IPS-18a (cell line): Measurements from ENCODE around the gene LDLRAD4.

Source experiments
- H3K27ac ChIP-seq: one replicate; pipeline ENCODE4 v1.5.1; 2013; ENCODE audit warnings: low read length
- H3K27me3 ChIP-seq: one replicate; pipeline ENCODE4 v1.6.1; 2013; ENCODE audit warnings: mild to moderate bottlenecking, low read length; ENCODE audit not compliant: control insufficient read depth, insufficient read depth
- H3K36me3 ChIP-seq: one replicate; pipeline ENCODE4 v1.6.1; 2013; ENCODE audit warnings: low read depth, low read length; ENCODE audit not compliant: control insufficient read depth
- H3K4me1 ChIP-seq: one replicate; pipeline ENCODE4 v1.6.1; 2013; ENCODE audit warnings: low read depth, low read length; ENCODE audit not compliant: control insufficient read depth
- H3K4me3 ChIP-seq: one replicate; pipeline ENCODE4 v1.5.1; 2013; ENCODE audit warnings: low read length
- H3K9ac ChIP-seq: one replicate; pipeline ENCODE4 v1.6.1; 2013; ENCODE audit warnings: mild to moderate bottlenecking, low read length, moderate library complexity
- H3K9me3 ChIP-seq: one replicate; pipeline ENCODE4 v1.6.1; 2013; ENCODE audit warnings: low read depth, low read length; ENCODE audit not compliant: control insufficient read depth

Gene LDLRAD4

GRCh38 chr18:13320096-13320495 lies 101.5 kb downstream of the LDLRAD4 start:
- no peak overlapping the region for H3K9ac ChIP-seq
- no peaks in the 10 kb centered on the region for H3K36me3 ChIP-seq
- H3K27me3 ChIP-seq, result no peaks in the 10 kb centered on the region
- H3K4me3 ChIP-seq, result no peak overlapping the region
- no peak overlapping the region for H3K27ac ChIP-seq
- peaks cover 5% of the 10 kb centered on the region for H3K9me3 ChIP-seq
- no peaks in the 10 kb centered on the region for H3K4me1 ChIP-seq

DNA sequence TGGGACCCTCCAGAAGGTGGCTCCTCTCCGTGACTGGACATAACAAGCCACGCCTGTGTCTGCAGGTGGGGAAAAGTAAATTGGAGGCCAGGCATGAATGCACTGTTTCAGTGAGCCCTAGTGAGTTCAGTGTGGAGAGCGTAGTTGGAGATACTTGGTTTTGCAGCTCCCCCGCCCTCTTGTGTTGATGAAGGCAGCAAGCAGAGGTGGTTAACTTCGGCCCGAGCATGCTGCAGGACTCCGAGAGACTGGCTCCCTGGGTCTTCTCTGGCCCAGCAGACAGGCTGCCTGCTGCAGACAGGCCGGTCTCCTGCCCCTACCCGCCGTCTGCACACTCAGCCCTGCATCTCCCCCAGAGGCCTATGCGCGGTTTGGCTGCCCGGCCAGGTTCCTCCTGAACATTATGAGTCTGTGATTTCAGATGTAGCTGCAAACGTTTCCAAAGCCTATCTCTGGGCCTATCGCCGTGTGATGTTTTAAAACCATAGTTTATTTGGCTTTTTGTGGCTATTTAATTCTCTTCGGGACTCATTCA lies 102.4 kb downstream of the LDLRAD4 start:
- H3K36me3 ChIP-seq, result no peaks in the 10 kb centered on the region
- no peak overlapping the region for H3K4me3 ChIP-seq
- peaks cover 2% of the 10 kb centered on the region for H3K9me3 ChIP-seq
- H3K27me3 ChIP-seq, result no peaks in the 10 kb centered on the region
- H3K4me1 ChIP-seq, result no peaks in the 10 kb centered on the region
- H3K27ac ChIP-seq, result no peak overlapping the region
- no peak overlapping the region for H3K9ac ChIP-seq

- Histone ChIP-seq H3K4me3 (no peak overlapping the region), H3K27ac (no peak overlapping the region), H3K9me3 (no peaks in the 10 kb centered on the region), H3K36me3 (no peaks in the 10 kb centered on the region), H3K27me3 (no peaks in the 10 kb centered on the region), H3K9ac (no peak overlapping the region), H3K4me1 (no peaks in the 10 kb centered on the region)
These were observed 103.4 kb downstream of the LDLRAD4 start for GRCh38 chr18:13321923-13322322.

GRCh38 chr18:13323186-13323585 lies 104.6 kb downstream of the LDLRAD4 start:
- H3K36me3 ChIP-seq, result no peaks in the 10 kb centered on the region
- H3K27ac ChIP-seq, result no peak overlapping the region
- no peaks in the 10 kb centered on the region for H3K4me1 ChIP-seq
- no peak overlapping the region for H3K9ac ChIP-seq
- H3K4me3 ChIP-seq, result no peak overlapping the region
- no peaks in the 10 kb centered on the region for H3K9me3 ChIP-seq
- no peaks in the 10 kb centered on the region for H3K27me3 ChIP-seq

DNA sequence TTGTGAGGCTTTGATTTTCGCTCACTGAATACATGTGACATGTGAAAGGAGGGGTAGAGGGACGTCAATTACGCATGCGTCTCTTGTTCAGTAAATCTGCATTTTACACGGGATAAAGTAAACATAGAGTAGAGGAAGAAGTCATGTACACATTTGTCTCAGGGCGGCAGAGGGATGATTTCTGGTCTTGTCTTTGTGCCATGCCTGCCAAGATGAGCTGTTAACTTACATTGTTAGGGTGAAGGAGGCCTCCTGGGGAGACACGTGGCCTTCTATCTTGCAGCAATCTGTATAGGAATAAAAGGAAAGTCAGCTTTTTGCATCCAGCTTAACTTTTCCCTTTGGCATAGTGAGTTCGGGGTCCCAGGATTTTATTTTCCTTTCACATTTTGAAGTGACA lies 106.3 kb downstream of the LDLRAD4 start:
- no peaks in the 10 kb centered on the region for H3K9me3 ChIP-seq
- H3K9ac ChIP-seq, result no peak overlapping the region
- no peaks in the 10 kb centered on the region for H3K27me3 ChIP-seq
- no peak overlapping the region for H3K27ac ChIP-seq
- H3K36me3 ChIP-seq, result no peaks in the 10 kb centered on the region
- H3K4me3 ChIP-seq, result no peak overlapping the region
- H3K4me1 ChIP-seq, result no peaks in the 10 kb centered on the region

DNA sequence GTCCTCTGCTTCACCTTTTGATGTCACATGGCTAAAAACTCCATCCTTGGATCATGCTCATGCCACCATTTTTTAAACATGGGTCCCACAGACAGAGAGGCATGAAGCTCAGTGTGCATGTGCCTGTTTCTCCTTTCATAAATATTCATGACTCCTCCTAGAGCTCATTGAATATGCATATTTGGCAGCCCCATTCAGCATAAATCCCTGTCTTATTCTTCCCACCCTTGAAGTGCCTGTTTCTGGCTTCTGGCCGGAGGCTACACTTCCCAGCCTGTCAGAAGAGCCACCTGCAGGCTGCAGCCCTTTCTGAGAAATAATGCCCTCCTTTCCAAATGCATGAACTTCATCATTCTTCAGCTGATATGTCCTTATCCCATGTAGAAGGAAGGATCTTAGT lies 109.7 kb downstream of the LDLRAD4 start:
- H3K36me3 ChIP-seq, result no peaks in the 10 kb centered on the region
- no peaks in the 10 kb centered on the region for H3K4me1 ChIP-seq
- no peak overlapping the region for H3K4me3 ChIP-seq
- H3K9ac ChIP-seq, result no peak overlapping the region
- H3K27ac ChIP-seq, result no peak overlapping the region
- no peaks in the 10 kb centered on the region for H3K27me3 ChIP-seq
- no peaks in the 10 kb centered on the region for H3K9me3 ChIP-seq

- no peaks in the 10 kb centered on the region for H3K9me3 ChIP-seq
- H3K36me3 ChIP-seq, result no peaks in the 10 kb centered on the region
- H3K27ac ChIP-seq, result no peak overlapping the region
- no peaks in the 10 kb centered on the region for H3K27me3 ChIP-seq
- H3K4me1 ChIP-seq, result no peaks in the 10 kb centered on the region
- no peak overlapping the region for H3K9ac ChIP-seq
- no peak overlapping the region for H3K4me3 ChIP-seq
These were observed 112.4 kb downstream of the LDLRAD4 start for GRCh38 chr18:13330996-13331395.

DNA sequence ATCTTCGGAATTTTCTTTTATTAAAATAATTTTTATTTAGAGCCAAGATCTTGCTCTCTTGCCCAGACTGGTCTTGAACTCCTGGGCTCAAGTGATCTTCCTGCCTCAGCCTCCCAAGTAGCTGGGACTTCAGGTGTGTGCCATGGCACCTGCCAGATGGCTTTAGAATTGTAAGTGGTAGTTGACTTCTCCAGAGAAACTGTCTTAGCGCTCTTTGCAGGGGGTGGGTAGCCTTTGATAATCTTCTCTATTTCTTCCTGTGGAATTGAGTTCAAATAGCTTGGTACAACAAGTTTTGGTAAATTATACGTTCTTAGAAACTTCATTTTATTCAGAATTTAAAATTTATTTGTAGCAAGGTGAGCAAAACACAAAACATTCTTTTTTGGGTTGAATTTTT lies 113.3 kb downstream of the LDLRAD4 start:
- no peaks in the 10 kb centered on the region for H3K9me3 ChIP-seq
- H3K27ac ChIP-seq, result no peak overlapping the region

DNA sequence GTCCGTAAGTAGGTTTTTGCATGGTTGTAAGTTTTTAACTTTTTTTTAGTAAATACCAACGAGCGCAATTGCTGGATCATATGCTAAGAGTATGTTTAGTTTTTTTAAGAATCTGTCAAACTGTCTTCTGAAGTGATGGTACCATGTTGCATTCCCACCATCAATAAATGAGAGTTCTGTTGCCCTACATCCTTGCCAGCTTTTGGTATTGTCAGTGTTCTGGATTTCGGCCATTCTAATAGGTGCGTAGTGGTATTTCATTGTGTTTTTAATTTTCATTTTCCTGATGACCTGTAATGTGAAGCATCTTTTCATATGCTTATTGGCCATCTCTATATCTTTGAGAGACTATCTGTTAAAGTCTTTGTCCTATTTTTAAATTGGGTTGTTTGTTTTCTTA lies 114.3 kb downstream of the LDLRAD4 start:
- Histone ChIP-seq H3K27ac (no peak overlapping the region), H3K27me3 (no peaks in the 10 kb centered on the region), H3K4me3 (no peak overlapping the region), H3K4me1 (peaks cover 4% of the 10 kb centered on the region), H3K9ac (no peak overlapping the region), H3K36me3 (no peaks in the 10 kb centered on the region), H3K9me3 (no peaks in the 10 kb centered on the region)

More for the DNA sequence above, 113.3 kb downstream of the LDLRAD4 start:
- H3K9ac ChIP-seq, result no peak overlapping the region
- peaks cover 4% of the 10 kb centered on the region for H3K4me1 ChIP-seq
- no peaks in the 10 kb centered on the region for H3K27me3 ChIP-seq
- no peak overlapping the region for H3K4me3 ChIP-seq
- H3K36me3 ChIP-seq, result no peaks in the 10 kb centered on the region

DNA sequence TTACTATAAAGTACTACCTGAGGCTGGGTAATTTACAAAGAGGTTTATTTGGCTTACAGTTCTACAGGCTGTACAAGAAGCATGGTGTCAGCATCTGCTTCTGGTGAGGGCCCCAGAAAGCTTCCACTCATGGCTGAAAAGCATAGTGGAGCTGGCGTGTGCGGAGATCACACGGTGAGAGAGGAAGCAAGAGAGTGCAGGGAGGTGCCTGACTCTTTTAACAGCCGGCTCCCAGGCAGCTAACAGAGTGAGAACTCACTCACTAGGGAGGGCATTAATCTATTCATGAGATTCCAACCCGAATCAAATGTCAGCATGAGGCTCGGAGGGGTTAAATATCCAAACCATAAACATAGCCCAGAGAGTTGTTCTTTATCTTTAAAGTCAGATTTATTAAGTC lies 117.3 kb downstream of the LDLRAD4 start:
- peak overlapping the region; percentile 4 for H3K4me3 ChIP-seq
- H3K4me1 ChIP-seq, result peaks cover 4% of the 10 kb centered on the region
- no peaks in the 10 kb centered on the region for H3K36me3 ChIP-seq
- no peak overlapping the region for H3K9ac ChIP-seq
- no peaks in the 10 kb centered on the region for H3K9me3 ChIP-seq
- no peaks in the 10 kb centered on the region for H3K27me3 ChIP-seq
- H3K27ac ChIP-seq, result no peak overlapping the region

- Histone ChIP-seq H3K27me3 (no peaks in the 10 kb centered on the region), H3K9ac (no peak overlapping the region), H3K9me3 (no peaks in the 10 kb centered on the region), H3K27ac (no peak overlapping the region), H3K4me3 (no peak overlapping the region), H3K36me3 (no peaks in the 10 kb centered on the region), H3K4me1 (peaks cover 4% of the 10 kb centered on the region)
These were observed 118.3 kb downstream of the LDLRAD4 start for GRCh38 chr18:13336841-13337240.

GRCh38 chr18:13337369-13337768 lies 118.8 kb downstream of the LDLRAD4 start:
- Histone ChIP-seq H3K27ac (no peak overlapping the region), H3K27me3 (no peaks in the 10 kb centered on the region), H3K4me1 (peaks cover 4% of the 10 kb centered on the region), H3K9ac (no peak overlapping the region), H3K9me3 (no peaks in the 10 kb centered on the region), H3K4me3 (no peak overlapping the region), H3K36me3 (no peaks in the 10 kb centered on the region)
